GM18505 (cell line): ENCODE data around the gene BCLAF1.
"Not testable (repeated sequence)": the region's sequence is repeated elsewhere in the genome, so short reads cannot be mapped to it uniquely, and the experiment has no call there.

Source experiments
- ATAC-seq: cut with Tn5 transposase; IDR thresholded peaks from one replicate; pipeline ENCODE4 v1.9.1; 2021; ENCODE audit not compliant: unreplicated experiment
- POLR2A ChIP-seq: IDR thresholded peaks from 4 replicates; pipeline ENCODE4 v1.6.1; 2011; ENCODE audit warnings: borderline replicate concordance; ENCODE audit not compliant: insufficient read depth, insufficient read length; ENCODE audit errors: extremely low read depth

BCLAF1 gene

DNA sequence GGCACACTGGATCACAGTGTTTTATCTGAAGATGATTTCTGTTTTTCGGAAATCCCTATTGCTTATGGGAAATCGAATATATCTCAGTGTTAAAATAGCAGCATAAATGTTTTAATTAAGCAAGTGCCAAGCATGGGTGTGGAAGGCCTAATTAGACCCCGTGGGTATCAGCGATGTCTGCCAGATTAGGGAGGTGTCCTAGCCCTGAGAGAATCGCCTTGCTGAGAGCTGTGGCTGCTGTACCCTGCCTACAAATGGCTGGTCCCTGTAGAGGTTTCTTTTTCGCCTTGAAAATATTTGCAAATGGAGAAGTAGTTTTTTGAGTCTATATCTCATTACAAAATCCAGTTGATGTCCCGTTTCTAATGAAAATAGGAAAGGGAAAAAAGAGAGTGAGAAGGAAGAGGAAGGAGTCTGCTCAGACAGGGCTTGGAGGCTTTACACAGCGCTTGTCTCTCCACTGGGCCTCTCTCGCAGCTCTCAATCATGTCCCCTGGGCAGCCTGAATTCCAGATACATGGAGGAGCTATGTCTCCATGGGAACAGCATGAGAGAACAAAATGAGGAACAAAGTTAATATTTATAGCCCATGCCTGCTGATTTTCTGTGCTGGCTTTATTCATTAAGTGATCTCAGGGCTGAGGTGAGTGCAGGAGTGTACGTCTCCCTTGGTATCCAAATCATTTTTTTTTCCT is 35.2 kb upstream of the BCLAF1 start:
- TF ChIP-seq POLR2A: no peak
- no peak for ATAC-seq

DNA sequence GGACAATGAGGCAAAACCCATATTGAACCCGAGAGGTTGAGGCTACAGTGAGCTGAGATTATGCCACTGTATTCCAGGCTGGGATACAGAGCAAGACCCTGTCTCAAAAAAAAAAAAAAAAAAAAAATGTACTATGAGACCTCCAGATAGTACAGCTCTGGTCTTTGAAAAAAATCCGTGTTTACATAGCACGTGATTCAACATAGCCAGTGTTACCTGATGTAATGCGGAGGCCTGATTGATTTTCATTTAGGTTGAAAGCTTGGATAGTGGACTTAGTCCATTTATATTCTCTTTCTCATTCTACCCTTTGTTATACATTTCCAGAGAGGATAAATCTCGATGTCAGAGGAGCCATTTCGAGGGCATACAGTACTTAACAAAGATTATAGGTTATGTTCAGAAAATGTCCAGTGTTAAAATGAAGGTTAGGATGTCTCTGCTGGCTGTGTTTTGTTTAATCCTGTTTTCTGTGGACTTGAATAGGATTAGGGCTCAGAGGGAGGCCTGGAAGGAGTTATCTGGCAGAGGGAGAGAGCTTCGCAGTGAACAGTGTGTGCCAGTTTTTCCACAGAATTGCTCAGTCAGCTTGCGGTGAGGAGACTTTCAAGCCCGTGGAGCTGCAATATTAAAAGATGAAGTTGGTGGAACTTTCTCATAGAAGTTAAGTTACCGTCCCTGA is 33.9 kb upstream of the BCLAF1 start:
- TF ChIP-seq POLR2A: no peak
- no peak for ATAC-seq

DNA sequence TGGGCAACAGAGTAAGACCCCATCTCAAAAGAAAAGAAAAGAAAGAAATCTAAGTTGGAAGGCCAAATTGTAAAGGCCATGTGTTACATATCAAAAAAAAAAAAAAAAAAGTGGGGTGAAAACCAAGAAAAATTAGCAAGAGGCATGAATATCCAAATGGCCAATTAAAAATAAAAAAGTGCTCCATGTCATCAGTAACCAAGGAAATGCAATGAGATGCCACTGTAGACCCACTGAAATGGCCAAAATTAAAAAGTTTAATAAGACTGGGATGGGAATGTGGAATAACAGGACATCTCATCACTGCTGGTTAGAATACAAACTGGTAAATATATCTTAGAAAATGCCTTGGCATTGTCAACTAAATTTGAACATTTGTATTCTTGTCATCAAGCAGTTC is 30.1 kb upstream of the BCLAF1 start:
- no peak for ATAC-seq
- no peak for TF ChIP-seq POLR2A

DNA sequence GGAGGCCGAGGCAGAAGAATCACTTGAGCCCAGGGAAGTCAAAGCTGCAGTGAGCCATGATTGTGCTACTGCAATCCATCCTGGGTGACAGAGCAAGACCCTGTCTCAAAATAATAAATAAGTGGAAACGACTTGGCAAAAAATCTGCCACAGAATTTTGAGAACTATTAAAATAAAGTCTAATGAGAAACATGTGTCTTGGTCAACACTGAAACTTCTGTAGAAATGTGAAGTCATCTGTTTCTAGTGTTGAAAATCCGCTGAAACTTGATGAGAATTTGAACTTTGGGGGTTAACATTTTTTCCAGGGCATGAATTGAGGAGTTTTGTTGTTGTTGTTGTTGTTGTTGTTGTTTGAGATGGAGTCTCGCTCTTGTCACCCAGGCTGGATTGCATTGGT is 29.0 kb upstream of the BCLAF1 start:
- TF ChIP-seq POLR2A: no peak
- ATAC-seq: no peak

DNA sequence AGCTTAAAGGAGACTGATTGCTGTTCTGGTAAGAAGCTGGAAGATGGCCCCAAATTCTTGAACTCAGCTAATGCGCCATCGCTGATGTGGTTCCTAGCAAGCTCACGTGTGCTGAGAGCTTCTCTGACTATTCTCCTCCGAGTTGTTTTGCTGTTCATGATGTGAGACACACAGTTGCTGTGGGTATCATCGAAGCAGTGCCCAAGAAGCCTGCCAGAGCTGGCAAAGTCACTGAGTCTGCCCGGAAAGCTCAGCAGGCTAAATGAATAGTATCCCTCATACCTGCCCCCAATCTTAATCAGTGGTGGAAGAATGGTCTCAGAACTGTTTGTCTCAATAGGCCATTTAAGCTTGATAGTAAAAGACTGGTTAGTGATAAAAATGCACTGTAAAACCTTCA is 28.3 kb upstream of the BCLAF1 start:
- no peak for TF ChIP-seq POLR2A
- ATAC-seq: no peak

DNA sequence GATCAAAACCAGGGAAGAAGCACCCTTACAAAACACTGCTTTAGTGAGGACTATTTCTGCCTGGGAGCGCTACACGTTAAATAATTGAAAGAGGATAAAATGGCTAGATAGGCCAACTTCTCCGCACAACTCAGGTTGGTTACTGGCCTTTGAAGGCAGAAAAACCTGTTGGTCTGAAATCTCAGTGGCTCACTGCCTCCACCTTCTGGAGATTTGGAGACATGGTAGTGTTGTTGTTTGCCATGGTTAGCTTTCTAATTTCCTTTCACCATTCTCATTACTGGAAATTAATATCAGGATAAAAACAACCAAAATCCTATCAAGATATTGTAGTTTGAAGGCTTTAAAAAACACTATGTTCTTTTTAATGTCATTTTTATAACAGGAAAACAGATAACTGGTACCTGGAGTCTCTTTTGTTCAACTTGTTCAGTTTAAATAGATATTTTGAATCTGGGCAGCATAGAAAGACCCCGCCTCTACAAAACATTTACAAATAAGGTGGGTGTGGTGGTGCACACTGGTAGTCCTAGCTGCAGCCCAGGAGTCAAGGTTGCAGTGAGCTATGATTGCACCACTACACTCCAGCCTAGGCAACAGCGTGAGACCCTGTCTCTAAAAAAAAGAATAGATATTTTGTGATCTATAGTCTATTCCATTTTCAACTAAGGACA is 27.5 kb upstream of the BCLAF1 start:
- TF ChIP-seq POLR2A: no peak

DNA sequence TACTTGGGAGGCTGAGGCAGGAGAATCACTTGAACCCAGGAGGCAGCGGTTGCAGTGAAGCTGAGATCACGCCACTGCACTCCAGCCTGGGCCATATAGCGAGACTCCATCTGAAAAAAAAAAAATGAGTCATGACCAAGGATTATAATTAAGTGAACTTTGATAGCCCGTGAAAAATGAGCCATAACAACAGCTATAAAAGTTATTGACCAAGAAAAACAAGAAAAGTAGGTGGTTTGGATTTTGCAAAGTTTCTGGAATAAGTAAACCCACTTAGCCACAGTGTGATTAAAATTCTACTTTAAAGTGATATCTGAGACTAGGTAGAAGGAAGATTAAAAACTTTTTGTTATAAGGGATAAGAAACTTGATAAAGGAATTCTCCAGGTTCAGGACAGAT is 25.9 kb upstream of the BCLAF1 start:
- no peak for TF ChIP-seq POLR2A

More for the DNA sequence above, 27.5 kb upstream of the BCLAF1 start:
- ATAC-seq: no peak

DNA sequence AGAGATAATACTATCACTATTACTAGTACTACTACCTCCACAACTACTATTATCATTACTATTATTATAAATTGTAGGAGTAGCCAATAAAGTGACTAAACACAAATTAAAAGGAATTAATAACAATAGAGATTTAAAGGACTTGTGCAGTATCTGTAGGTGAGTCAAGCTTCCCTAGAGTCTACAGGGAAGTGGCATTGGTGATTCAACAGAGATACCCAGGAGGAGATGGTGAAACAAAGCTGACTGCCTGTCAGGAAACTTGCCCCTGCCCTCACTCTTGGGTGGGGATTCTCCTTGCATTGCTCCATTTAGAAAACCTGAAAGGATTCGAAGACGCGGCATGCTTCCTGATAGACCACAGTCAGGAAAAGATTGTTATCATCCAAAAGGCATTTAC is 23.3 kb upstream of the BCLAF1 start:
- ATAC-seq: no peak
- TF ChIP-seq POLR2A: no peak

More for the DNA sequence above, 25.9 kb upstream of the BCLAF1 start:
- ATAC-seq: no peak

DNA sequence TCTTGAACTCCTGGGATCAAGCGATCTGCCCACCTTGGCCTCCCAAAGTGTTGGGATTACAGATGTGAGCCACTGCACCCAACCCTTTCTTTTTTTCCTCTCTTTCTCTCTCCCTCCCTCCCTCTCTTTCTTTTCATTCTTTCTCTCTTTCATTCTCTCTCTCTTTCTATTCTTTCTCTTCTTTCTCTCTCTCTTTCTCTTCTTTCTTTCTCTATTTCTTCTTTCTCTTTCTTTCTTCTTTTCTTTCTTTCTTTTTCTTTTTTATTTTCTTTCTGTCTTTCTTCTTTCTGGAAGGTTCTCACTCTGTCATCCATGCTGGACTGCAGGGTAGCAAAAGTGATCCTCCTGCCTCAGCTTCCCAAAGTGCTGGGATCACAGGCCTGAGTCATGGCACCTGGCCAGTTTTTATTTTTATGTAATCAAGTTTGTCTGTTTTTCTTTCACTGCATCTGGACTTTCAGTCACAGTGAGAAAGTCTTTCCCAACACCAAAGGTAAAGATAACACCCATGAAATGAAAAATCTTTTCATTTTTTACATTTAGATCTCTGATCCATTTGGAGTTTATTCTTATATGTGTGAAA is 20.2 kb upstream of the BCLAF1 start:
- no peak for TF ChIP-seq POLR2A
- ATAC-seq: no peak

DNA sequence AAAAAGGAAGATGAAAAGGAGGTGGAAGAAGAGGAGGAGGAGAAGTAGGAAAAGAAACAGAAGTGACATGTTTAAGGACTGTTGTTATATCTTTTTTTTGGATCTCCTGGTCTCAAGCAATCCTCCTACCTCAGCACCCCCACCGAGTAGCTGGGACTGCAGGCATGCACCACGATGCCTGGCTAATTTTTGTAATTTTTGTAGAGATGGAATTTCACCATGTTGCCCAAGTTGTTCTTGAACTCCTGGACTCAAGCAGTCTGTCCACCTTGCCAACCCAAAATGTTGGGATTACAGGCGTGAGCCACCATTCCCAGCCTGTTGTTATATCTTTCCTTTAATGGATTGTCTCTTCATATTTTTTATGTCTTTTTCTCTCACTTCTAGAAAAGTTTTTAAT is 19.5 kb upstream of the BCLAF1 start:
- TF ChIP-seq POLR2A: no peak
- ATAC-seq: no peak

DNA sequence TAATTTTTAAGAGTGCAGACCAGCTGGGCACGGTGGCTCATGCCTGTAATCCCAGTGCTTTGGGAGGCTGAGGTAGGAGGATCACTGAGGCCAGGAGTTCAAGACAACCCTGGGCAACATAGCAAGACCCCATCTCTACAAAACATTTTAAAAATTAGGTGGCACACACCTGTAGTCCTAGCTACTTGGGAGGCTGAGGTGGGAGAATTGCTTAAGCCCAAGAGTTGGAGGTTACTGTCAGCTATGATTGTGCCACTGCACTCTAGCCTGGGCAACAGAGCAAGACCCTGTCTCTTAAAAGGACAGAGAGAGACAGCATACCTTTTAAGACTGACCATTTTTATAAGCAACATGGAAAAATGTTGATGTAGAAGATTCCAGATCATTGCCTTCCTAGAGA is 18.8 kb upstream of the BCLAF1 start:
- ATAC-seq: not testable (repeated sequence)

DNA sequence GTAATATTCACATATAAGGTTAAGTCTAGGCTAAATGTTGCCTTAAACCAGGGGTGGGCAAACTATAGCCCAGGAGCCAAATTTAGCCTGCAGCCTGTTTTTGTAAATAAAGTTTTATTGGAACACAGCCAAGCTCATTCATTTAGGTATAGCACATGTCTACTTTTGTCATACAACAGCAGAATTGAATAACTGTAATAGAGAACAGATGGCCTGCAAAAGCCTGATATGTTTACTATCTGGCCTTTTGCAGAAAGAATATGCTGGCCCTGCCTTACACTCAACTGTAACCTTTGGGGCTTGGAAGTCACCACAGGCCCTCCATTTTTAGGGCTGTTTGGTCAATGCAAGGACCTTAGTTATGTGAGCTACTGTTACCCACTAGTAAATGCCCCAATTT is 17.7 kb upstream of the BCLAF1 start:
- TF ChIP-seq POLR2A: no peak
- no peak for ATAC-seq

DNA sequence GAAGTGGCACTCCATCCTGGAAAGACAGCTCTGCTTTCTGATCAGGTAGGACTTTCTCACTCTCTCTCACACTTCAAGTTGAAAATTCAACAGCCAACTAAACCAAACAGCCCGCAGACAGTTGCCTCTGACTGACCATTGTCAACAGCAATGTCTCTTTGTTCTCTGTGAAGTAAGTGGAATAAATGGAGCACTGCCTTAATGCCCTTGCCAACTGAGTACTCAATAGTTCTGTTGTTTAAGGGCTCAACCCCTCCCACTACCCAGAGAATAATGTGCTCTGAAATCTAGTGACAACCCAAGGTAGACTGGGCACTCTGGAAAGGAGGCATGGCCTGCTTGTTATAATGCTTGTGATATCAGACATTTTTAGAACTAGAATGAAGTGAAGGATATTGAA is 16.8 kb upstream of the BCLAF1 start:
- no peak for ATAC-seq
- TF ChIP-seq POLR2A: no peak

DNA sequence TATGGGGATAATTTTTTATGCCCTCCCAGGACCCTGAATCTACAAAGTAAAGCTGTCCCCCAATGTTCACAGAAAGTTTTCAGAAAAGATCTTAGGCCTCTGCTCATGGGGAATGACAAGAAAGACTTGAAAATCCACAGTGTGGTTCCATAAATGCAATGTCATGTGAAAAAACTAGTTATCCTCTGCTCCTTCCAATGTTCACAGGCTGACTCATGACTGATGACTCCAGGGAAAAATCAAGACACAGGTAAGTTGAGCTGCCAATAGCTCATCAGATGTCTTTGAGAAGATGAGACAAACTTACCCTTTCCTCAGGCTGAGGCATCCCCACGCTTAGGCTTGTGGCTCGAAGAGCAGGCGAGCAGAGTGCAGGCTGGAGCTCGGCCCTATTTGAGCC is 14.8 kb upstream of the BCLAF1 start:
- ATAC-seq: no peak
- TF ChIP-seq POLR2A: no peak
